Upper lobe of right lung (tissue), 1 donor: Measurements from ENCODE around the gene ARHGEF12. TPM values are rescaled to one million over a fixed set of nuclear protein-coding genes. Genes with fewer than 3 reads are reported as not detected.

Source experiments
- ATAC-seq: fragments of 200-7000 bp; cut with Tn5 transposase; one replicate; pipeline ENCODE4 v1.9.1; 2020; ENCODE audit warnings: mild to moderate bottlenecking, moderate library complexity
- DNase-seq: peaks from one replicate; pipeline ENCODE4 v3.0.0-alpha.2; 2020
- H3K27ac ChIP-seq: fragments of 200-600 bp; one replicate; pipeline ENCODE4 v1.8.0; 2022
- H3K27me3 ChIP-seq: fragments of 200-600 bp; one replicate; pipeline ENCODE4 v1.8.0; 2022; ENCODE audit warnings: mild to moderate bottlenecking
- H3K36me3 ChIP-seq: fragments of 200-600 bp; one replicate; pipeline ENCODE4 v1.8.0; 2022
- H3K4me1 ChIP-seq: fragments of 200-600 bp; one replicate; pipeline ENCODE4 v1.8.0; 2022
- H3K4me3 ChIP-seq: fragments of 200-600 bp; one replicate; pipeline ENCODE4 v1.8.0; 2022; ENCODE audit warnings: mild to moderate bottlenecking
- H3K9me3 ChIP-seq: fragments of 200-600 bp; one replicate; pipeline ENCODE4 v1.8.0; 2022
- intact Hi-C: fragments of 100-400 bp; cut with DNase I; formaldehyde crosslinking; loops from one replicate; pipeline ENCODE4 v1.11.0; 2022
- total RNA-seq: library from RNA; stranded (reverse); fragmentation: NEBNext Ultra II Directional; extraction: Animal tissue kit (Norgen Biotek cat#: 25700); gene quantifications from one replicate; pipeline ENCODE4 v1.2.1, GENCODE V29; 2021
- TF ChIP-seq, protein P1 (sequence below): fragments of 200-600 bp; IDR thresholded peaks from one replicate; pipeline ENCODE4 v1.8.0; 2022; ENCODE audit warnings: antibody characterized with exemption
- donor health status: DM: no; HTN: yes; CAD: no; lungs with severe emphysema.

ARHGEF12 gene
- total RNA-seq, 1 donor from 2014 or later, result 132 TPM

DNA sequence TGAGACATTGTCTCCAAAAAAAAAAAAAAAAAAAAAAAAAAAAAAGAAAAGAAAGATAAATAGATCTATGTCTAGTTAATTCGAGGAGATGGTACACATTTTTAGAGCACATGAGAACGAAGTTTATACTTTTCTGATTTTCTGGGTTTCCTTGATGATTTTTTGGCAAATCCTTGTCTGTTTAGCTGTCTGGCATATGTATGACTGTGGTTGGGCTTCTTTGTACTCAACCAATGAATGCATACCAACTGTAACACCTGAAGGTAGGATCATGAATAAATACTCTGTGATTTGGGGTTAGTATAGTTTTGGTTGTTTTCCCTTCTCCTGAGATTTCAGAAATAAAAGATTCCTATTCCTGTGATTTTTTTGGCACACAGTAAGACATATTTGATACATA is 63.1 kb downstream of the ARHGEF12 start:
- Histone ChIP-seq H3K9me3 (no peaks in the 10 kb centered on the region), H3K4me3 (no peak overlapping the region), H3K4me1 (peaks cover 26% of the 10 kb centered on the region), H3K27ac (no peak overlapping the region), H3K27me3 (no peaks in the 10 kb centered on the region), H3K36me3 (no peaks in the 10 kb centered on the region)
- ATAC-seq (no peak), DNase-seq (no peak)
- intact Hi-C loops, result no loop called here
- TF ChIP-seq, protein P1, sequence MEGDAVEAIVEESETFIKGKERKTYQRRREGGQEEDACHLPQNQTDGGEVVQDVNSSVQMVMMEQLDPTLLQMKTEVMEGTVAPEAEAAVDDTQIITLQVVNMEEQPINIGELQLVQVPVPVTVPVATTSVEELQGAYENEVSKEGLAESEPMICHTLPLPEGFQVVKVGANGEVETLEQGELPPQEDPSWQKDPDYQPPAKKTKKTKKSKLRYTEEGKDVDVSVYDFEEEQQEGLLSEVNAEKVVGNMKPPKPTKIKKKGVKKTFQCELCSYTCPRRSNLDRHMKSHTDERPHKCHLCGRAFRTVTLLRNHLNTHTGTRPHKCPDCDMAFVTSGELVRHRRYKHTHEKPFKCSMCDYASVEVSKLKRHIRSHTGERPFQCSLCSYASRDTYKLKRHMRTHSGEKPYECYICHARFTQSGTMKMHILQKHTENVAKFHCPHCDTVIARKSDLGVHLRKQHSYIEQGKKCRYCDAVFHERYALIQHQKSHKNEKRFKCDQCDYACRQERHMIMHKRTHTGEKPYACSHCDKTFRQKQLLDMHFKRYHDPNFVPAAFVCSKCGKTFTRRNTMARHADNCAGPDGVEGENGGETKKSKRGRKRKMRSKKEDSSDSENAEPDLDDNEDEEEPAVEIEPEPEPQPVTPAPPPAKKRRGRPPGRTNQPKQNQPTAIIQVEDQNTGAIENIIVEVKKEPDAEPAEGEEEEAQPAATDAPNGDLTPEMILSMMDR, result no peak

DNA sequence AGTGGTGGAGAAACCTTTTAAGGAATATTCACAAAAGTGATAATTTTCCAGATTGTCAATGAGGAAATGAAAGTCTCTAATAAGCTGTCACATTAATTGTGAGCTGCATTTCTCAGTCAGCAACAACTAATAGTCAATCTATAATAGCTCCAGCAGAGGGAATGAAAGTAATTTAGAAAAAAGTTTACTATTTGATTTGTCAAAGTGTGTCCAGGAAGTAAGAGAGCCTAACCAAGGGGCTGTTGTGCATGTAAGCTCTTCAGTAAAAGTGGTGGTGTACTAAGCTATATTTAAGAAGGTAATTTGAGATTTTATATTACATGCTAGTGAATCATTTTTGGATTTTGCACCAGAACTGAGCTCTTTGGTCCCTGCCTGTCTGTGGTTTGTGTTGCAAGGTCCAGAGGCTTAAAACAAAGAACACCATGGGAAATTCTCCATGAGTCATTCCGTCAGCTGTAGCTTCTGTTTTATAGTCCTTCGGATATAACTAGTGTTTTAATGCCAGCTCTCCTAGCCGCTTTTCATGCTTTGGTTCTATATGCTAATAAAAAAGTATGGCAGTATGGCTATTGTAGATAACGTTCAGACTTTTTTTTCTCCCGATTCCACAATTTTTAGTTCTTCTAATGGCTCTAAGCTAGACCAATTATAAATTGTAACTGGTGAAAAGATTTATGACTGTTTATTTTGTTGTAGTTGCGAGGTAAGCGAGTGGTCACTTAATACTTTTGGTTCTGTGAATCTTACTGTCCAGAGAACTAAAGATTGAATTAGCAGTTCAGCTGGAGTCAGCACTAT is 64.6 kb downstream of the ARHGEF12 start:
- ATAC-seq, result peak; percentile 79
- H3K27me3 ChIP-seq, result no peaks in the 10 kb centered on the region
- TF ChIP-seq, protein P1, result no peak
- H3K9me3 ChIP-seq, result no peaks in the 10 kb centered on the region
- peaks cover 26% of the 10 kb centered on the region for H3K4me1 ChIP-seq
- no peak for DNase-seq
- H3K27ac ChIP-seq, result peak overlapping the region; percentile 32
- intact Hi-C loops, result no loop called here
- H3K36me3 ChIP-seq, result no peaks in the 10 kb centered on the region
- no peak overlapping the region for H3K4me3 ChIP-seq

DNA sequence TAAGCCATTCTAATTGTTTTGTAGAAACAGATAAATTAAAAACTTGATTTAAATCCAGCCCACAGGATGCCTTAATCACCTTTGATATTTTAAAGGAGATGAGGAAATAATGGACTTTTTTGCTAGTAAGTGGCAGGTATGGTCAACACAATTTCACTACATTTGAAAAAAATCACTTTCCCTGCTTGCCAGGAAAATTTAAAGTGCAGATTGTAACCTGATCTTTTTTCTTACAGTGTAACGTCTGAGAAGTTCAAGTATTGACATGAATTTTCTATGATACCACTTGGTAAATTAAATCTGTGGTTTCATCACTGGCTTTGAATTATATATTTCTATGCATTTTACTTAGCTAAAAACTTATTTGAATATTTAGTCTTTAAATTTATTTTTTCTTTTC is 65.3 kb downstream of the ARHGEF12 start:
- intact Hi-C loops, result no loop called here
- no peak for ATAC-seq
- H3K36me3 ChIP-seq, result no peaks in the 10 kb centered on the region
- peak overlapping the region; percentile 32 for H3K27ac ChIP-seq
- H3K4me1 ChIP-seq, result peaks cover 26% of the 10 kb centered on the region
- H3K4me3 ChIP-seq, result no peak overlapping the region
- H3K27me3 ChIP-seq, result no peaks in the 10 kb centered on the region
- no peak for DNase-seq
- H3K9me3 ChIP-seq, result no peaks in the 10 kb centered on the region
- TF ChIP-seq, protein P1, result no peak

DNA sequence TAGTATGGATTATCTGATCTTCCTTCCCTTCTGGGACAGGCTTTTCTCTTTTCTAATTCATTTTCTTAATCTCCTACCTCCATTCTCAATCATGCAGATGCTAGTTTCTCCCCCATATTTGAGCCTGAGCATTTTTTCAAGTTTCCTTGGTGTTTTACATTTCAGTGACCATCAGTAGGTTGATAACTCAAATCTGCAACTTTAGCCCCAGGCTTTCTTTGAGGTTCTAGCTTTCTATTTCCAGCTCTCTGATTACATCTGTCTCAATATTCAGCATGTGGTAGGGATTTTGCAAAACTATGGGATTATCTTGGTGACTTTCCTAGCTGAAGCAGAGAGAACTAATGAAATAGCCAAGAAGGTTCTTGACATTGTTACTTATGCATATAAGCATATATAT is 67.8 kb downstream of the ARHGEF12 start:
- ATAC-seq, result no peak
- Histone ChIP-seq H3K27ac (no peak overlapping the region), H3K4me3 (no peak overlapping the region), H3K36me3 (no peaks in the 10 kb centered on the region), H3K27me3 (no peaks in the 10 kb centered on the region), H3K4me1 (peaks cover 26% of the 10 kb centered on the region), H3K9me3 (no peaks in the 10 kb centered on the region)
- TF ChIP-seq, protein P1, result no peak
- intact Hi-C loops, result no loop called here
- no peak for DNase-seq

DNA sequence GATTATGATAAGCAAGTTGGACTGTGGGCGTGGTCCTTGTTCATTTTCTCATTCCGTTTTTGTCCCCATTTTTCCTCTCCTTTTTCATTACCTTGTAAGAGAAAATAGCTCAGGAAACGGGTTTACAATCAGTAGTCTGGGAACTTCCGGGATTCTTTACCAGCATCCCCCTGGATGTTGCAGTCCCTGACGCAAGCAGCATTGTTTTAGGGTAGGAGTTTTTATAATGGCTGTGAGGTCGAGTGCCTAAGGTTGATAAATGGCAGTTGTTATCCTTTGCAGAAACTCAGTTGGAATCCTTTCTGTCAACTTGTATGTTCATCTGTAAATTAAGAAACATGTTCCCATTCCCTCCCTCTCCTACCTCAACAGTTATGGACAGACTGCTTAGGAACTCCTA is 68.3 kb downstream of the ARHGEF12 start:
- intact Hi-C loops, result no loop called here
- DNase-seq (no peak), ATAC-seq (no peak)
- Histone ChIP-seq H3K27me3 (no peaks in the 10 kb centered on the region), H3K36me3 (no peaks in the 10 kb centered on the region), H3K9me3 (no peaks in the 10 kb centered on the region), H3K27ac (no peak overlapping the region), H3K4me3 (no peak overlapping the region), H3K4me1 (peaks cover 24% of the 10 kb centered on the region)
- TF ChIP-seq, protein P1, result no peak
